Keratinocyte (primary cell): ENCODE data around the gene HID1.

ENCODE experiments used
- CTCF ChIP-seq, 3 experiments: IDR thresholded peaks in 1 of 3; conservative IDR thresholded peaks in 1 of 3; optimal IDR thresholded peaks in 1 of 3; 2 replicates in 2 of 3; 3 replicates in 1 of 3; pipeline versions ENCODE3 to v1.5.1; 2011; ENCODE audit warnings: low read length in 3 of 3, mild to moderate bottlenecking in 3 of 3, moderate library complexity in 2 of 3, control low read depth in 1 of 3, inconsistent platforms in 1 of 3; ENCODE audit not compliant: insufficient read depth in 2 of 3; ENCODE audit errors: extremely low read depth in 1 of 3
- EZH2 ChIP-seq: IDR thresholded peaks from one replicate; pipeline ENCODE4 v1.6.1; 2012; ENCODE audit warnings: inconsistent platforms, mild to moderate bottlenecking, low read length, moderate library complexity

DNA sequence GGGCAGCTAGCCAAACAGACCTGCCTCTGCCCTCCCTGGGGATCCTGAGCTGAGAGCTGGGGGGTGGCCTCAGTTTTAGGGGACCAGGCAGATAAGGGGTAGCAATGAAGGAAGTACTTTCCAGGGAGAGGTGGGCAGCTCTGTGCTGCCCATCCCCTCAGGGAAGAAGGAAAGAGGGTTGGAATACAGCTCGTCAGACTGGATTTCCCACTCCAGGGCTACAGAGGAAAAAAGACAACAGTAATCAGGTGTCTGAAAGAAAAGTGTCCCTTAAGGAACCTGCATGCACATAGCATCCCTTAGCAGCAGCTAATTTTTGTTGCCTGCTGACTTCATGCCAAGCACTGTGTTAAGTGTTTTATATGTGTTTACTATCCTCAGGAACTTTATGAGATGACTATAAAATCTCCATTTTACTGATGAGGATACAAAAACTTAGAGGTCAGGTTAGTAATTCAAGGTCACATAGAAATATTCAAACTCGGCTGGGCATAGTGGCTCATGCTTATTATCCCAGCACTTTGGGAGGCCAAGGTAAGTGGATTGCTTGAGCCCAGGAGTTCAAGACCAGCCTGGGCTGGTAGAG lies 36.7 kb upstream of the HID1 start:
- no peak for TF ChIP-seq CTCF (optimal IDR thresholded peaks at IDR 0.05 in 1 of 3, IDR thresholded peaks at IDR 0.05 in 1 of 3, conservative IDR thresholded peaks at IDR 0.05 in 1 of 3; ENCODE audit: extremely low read depth in 1 of 3, insufficient read depth in 2 of 3, low read length in 3 of 3)
- TF ChIP-seq EZH2: no peak
